NCI-H1694 treated with DMSO at 0.1 percent for 48 hours (cell line): ENCODE results near the gene ZNF595.
"Not testable (repeated sequence)": the region's sequence is repeated elsewhere in the genome, so short reads cannot be mapped to it uniquely, and the experiment has no call there.

ENCODE experiments used
- DNase-seq: peaks from one replicate; lab custom pipeline; 2025; lab: John Stamatoyannopoulos, UW

The ZNF595 gene

DNA sequence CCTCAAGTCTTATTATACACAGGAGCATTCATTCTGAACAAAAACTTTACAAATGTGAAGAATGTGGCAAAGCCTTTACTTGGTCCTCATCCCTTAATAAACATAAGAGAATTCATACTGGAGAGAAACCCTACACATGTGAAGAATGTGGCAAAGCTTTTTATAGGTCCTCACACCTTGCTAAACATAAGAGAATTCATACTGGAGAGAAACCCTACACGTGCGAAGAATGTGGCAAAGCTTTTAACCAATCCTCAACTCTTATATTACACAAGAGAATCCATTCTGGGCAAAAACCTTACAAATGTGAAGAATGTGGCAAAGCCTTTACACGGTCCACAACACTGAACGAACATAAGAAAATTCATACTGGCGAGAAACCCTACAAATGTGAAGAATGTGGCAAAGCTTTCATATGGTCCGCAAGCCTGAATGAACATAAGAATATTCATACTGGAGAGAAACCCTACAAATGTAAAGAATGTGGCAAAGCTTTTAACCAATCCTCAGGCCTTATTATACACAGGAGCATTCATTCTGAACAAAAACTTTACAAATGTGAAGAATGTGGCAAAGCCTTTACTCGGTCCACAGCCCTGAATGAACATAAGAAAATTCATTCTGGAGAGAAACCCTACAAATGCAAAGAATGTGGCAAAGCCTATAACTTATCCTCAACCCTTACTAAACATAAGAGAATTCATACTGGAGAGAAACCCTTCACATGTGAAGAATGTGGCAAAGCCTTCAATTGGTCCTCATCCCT is 33.6 kb downstream of the ZNF595 start:
- DNase-seq, result not testable (repeated sequence)

DNA sequence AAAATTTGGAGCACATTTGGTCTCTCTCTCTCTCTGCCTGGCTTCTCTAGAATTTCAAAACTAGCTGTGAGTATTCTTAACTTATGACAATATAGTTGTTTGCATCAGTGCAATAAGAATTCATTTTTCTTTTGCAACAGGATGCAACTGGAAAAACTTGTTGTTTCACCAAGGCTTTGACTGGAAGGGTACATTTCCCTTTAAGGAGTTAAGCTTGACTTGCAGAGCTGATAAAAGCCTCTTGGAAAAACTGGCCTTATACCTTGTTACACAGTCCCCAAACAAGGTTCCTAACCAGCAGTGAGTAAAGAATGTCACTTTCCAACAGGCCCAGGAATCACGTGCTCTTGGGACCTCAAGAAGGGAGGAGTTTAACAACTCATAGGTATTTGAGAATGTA is 45.3 kb downstream of the ZNF595 start:
- DNase-seq, result no peak

DNA sequence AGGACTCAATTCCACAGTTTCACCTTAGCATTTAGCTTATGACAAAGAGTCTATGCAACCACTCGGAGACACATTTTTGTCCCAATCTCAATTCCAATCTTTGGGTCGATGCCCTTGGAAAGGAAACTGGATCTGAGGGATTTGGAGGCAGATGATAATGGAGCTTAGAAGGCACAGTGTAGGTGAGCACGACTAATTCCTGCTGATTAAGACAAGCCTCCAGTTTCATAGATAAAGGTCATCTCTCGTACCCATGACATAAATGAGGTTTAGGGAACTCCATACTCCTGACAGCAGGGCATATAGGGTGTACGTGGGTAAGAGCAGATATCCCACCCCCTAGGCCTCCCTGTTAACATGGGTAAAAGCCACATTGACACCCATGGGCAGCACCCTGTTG is 46.7 kb downstream of the ZNF595 start:
- no peak for DNase-seq

DNA sequence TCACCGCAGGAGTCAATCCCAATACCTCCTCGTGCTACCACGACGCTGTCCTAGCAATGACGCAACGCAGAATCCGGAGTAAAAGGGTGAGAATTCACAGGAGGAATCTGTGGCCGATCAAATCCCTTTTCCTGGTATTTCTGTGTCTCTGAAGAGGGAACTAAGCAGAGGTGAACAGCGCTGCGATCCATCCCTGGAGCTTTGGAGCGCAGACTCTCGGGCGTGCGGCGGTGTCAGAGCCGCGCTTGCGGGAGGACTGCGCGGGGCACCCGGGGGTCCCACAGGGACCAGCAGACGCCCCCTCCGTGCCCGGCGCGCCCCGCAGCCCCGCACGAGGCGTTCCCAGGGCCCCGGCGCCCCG is 53.9 kb downstream of the ZNF595 start:
- no peak for DNase-seq

DNA sequence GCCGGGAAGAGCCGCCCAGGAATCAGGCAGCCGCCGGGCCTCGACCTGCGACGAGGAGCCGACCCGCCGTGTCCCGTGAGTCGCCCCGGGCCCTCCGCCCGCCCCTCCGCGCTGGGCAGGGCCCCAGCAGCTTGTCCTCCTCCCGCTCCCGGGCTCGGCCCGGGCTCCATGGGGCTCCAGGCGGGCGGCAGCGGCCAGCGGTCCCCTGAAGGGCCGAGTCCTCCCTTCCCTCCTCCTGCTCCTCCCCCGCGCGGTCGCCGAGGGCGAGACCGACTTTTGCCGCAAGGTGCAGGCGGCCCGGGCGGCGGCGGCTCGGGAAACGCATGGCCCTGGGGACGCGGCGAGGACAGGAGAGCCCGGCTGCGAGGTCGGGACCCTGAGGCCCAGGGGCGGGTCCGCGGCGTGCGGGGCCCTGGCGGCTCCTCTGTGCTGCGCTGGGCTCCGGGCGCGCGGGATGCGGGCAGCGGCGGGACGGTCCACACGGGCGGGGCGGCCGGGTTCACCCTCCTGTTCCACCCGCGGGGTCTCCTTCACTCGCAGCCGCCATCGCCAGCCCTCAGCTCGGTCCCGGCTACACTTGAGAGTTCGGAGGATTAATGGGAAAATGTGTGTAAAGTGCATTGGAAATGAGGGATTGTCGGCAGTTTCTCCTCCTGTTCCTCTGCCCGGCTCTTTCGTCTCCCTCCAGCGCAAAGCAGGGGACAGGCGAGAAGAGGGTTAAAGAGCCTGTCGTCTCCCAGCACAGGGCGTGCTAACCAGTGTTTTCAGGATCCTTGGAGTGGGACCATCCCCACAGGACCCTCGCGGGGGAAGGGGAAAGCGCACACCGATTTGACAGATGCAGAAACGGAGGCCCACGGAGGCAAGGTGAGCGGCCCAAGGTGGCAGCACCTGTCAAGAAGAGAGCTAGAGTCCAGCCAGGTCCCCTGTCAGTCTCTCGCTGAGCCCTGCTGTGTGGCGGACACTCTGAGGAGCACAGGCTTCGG is 54.6 kb downstream of the ZNF595 start:
- DNase-seq, result no peak

DNA sequence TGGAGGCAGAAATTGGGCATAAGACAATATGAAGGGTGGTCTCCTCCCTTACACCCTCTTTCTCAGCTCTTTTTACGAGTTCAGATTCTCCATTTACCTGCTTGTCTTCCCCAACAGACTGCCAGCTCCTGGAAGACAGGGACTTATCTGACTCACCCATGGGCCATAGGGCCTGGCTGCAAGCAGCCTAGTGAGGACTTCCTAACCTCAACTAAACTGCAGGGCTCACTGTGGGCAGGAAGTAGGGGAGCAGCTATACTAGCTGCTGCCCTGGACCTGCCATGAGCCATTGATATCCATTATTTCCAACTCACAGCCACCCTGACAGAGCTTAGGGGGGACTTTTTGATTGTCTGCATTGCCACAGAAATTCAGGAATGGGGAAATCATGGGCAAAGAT is 59.6 kb downstream of the ZNF595 start:
- DNase-seq, result no peak

DNA sequence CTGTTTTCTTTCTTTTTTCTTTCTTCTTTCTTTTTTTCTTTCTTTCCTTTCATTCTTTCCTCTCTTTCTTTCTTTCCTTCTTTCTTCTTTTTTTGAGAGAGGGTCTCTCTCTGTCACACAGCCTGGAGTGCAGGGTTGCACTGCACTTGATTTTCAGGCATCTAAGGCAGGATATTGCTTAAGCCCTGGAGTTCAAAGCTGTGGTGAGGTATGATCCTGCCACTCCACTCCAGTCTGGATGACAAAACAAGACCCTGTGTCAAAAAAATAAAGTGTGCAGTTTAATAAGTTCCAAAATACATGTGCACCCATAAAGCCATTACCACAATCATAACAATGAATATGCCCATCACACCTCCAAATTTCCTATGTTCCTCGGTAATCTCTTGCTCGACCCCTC is 60.6 kb downstream of the ZNF595 start:
- DNase-seq, result no peak

DNA sequence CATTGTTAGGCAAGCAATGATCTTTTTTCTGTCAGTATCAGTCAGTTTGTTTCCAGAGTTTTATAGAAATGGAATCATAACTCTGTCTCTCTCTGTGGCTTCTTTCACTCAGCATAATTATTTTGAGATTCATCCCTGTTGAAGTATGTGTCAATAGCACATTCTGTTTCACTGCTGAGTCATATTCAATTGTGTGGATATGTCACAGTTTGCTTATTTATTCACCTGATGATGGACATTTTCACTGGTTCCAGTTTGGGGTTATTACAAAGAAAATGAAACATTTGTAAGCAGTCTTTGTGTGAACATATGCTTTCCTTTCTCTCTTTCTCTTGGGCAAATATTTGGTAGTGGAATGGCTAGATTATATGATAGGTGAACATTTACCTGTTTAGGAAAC is 61.0 kb downstream of the ZNF595 start:
- no peak for DNase-seq

DNA sequence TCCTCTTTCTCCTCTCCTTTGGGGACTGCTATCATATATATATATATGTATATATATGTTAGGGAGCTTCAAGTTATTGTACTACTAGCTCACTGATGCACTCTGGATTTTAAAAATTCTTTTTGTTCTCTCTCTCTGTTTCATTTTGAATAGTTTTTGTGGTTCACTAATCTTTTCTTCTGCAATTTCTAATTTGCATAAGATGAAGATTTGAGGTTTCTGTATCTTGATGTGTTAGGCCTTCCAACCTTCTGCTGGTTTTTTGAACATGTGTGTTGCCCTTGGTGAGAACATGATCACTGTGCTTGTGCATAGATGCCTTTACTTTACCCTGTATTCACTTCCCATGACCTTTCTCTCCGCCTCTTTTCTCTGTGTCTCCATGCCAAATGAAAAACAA is 63.4 kb downstream of the ZNF595 start:
- no peak for DNase-seq

DNA sequence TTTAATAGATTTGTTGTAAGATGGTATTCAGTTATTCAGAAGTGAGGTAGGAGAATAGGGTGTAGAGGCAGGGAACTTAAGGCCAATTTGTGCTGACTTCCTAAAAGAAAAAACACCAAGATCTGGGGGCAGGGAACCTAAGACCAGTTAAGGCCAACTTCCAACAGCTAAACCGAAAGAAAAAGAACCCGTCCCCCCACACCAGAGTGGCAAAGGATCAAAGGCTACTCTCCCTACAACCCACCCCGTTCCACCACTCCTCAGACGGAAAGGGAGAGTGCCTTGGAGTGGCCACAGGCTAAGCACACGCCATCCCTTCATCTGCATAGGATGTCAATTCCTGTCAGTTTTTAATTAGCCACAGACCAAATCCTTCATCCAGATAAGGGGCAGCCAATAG is 67.5 kb downstream of the ZNF595 start:
- no peak for DNase-seq

DNA sequence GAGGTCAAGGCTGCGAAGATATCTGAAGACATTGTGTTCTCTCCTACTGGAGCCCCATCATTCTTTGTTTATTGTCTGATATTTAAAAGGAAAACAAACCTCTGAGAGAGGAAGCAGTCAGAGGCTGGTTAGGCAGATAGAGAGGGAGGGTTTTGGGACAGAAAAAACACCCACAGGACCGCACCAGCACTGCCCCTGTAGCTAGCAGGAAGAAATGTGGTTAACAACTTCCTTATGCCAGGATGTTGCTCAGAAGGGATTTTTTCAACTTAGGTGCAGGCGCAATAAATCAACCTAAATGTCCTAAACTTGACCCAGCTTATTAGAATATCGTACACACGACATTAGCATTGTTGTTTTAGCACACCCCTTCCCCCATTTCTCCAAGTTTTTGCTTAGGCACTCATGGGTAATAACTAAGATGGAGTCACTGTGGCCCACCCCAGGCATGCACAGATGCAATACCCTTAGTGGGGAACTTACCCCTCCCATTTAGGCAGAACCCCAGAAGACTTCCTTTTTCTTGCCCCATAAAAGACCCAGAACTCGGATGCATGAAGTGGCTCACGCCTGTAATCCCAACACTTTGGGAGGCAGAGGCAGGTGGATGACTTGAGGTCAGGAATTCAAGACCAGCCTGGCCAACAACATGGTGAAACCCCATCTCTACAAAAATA is 68.4 kb downstream of the ZNF595 start:
- no peak for DNase-seq

DNA sequence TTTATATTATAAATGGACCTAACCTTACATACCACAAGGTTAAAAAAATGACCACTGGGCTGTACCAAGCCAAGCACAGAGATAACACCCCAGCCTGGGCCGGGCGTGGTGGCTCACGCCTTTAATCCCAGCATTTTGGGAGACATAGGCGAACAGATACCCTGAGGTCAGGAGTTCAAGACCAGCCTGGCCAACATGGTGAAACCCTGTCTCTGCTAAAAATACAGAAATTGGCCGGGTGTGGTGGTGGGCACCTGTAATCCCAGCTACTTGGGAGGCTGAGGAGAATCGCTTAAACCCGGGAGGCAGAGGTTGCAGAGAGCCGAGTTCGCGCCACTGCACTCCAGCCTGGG is 70.8 kb downstream of the ZNF595 start:
- DNase-seq, result not testable (repeated sequence)

DNA sequence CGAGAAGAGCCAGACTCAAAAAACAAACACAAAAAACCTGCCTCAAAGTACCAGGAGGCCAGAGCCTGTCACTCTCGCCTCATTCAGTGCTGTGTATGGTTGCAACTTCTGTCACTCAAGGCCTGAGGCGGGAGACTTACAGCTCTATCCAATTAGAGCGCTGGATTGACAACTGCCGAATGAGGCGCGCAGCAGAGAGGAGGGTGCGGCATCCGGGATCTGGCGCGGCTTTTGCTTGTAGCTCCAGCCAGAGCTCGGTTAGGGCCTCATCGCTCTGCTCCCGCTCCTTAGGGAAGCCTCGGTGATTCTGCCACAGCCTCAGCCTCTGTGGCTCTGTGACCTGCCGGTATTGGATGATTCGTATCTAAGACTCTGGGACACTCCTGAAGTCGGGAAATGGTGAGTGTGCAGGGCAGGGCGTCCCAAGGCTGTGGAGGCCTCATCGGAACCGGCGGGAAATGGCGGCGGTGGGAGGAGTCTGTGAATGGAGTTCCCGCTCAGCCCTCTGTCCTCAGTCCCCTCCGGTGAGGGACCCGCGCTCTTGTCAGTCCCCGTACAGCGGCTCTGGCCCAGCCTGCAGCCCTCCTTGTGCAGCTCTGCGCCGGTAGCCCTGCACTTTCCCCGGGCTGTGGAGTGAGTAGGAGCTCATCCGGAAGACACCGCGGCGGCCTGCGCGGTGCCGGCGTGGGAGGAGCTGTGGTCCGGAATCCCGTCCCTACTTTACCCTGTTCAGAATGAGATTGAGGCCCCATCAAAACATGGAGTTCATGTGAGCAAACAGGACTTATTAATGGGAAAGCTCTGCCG is 71.4 kb downstream of the ZNF595 start, which contains the start of gene ZNF718:
TSS of gene ZNF718 (plus strand) at position 227 of the 807 bp plus-strand sequence. CDS start at position 397, 170 bp downstream.
- peak; percentile 62 for DNase-seq

DNA sequence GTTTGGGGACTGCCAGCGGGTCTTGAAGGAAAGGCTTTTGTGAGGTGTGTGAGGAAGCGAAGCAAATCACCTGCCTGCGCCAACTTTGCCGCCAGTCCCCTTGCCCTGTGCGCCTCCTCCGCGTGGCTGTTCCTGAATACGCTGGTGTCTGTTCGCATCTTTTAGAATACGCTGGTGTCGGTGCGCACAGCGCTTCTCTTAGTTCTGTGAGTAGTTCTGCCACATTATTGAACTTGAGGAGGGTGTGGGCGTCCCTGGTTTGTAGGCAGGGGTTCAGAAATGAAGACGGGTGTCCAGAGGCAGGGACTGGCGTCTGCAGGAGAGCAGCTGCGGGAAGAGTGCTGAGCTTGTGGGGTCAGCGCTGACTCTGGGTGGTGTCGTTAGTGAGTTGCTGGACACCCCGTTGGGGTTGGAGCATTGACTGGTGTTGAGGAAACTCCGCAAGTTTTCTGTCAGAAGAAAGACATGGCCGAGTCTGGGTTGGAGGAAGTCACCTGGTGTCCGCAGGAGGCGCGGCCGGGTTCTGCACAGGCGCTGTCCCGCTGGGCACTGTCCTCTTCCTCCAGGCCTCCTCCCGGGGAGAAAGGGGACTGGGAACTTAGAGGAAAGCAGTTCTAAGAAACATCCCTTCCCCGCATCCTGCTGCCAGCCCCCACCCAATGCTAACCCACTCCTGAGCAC is 72.1 kb downstream of the ZNF595 start:
- no peak for DNase-seq

DNA sequence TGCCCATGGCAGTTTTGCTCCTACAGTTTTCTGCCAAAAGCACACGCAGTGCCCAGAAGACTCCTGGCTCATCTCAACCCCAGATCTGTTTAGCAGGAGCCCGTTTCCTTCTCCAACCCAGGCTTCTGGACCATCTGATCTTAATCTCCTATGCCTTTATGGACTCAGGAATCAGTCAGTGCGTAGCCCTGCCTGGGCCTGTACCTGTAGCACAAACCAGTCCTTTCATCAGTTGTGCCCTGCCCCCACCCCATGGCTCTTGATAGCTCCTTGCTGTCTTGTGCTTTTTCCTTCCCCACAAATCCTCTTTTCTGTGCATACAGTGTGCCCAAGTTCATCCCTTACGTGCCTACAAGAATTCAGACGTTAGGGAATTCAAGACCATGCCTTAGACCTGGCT is 72.7 kb downstream of the ZNF595 start:
- no peak for DNase-seq

DNA sequence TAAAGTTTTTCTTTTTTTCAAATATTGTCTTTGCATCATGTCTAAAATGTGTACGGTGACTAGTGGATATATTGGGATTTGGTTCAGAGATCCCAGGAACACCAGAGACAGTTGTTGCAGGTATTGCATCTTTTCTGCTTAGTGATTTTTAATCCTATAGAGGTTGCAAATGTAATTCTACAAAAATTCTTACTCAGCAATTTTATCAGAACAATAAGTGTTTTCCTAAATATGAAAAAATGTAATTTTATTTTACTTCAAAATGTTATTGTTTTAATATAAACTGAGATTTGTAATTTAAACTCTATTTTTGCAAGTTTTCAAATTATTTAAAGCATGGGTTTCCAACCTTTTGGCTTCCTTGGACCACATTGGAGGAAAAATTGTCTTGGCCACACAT is 79.4 kb downstream of the ZNF595 start:
- DNase-seq, result no peak
